ENCODE measurements around the gene BRWD1.

GRCh38 chr21:39176271-39176709 is 137.1 kb downstream of the BRWD1 start:
- TF ChIP-seq CTCF (IDR thresholded peaks at IDR 0.05) (no peak), POLR2A (IDR thresholded peaks at IDR 0.05) (no peak)
